ENCODE measurements around the gene CHD9.

Gene CHD9

GRCh38 chr16:53370827-53371226 lies 316.0 kb downstream of the CHD9 start:
- DNase-seq (ENCODE audit: low read depth in 2 of 2): no peak

- peak; percentile 55 to 75 for DNase-seq (ENCODE audit: low read depth in 2 of 2)
These were observed 318.4 kb downstream of the CHD9 start for GRCh38 chr16:53372992-53373871.

- DNase-seq (ENCODE audit: low read depth in 2 of 2): no peak
These were observed 320.0 kb downstream of the CHD9 start for GRCh38 chr16:53374800-53375199.

- DNase-seq (ENCODE audit: low read depth in 2 of 2): no peak
These were observed 323.3 kb downstream of the CHD9 start for GRCh38 chr16:53378138-53378537.

All from activated CD4-positive, alpha-beta T cell treated with anti-CD3 and anti-CD28 coated beads for 24 hours (primary cell).